GM19455 (cell line): Measurements from ENCODE around the gene SDHB.

Experiments used
- ATAC-seq: cut with Tn5 transposase; IDR thresholded peaks from one replicate; pipeline ENCODE4 v1.9.1; 2021; ENCODE audit not compliant: unreplicated experiment

Gene SDHB

GRCh38 chr1:16970132-16970910 is 83.5 kb downstream of the SDHB start:
- no peak for ATAC-seq

- no peak for ATAC-seq
Measured at GRCh38 chr1:16969651-16970050, 84.2 kb downstream of the SDHB start.

- no peak for ATAC-seq
Measured at GRCh38 chr1:16969057-16969611, 84.7 kb downstream of the SDHB start.
